NCI-H2196 (cell line): ENCODE measurements around the gene CPLANE2.
"Not testable (repeated sequence)": the region's sequence is repeated elsewhere in the genome, so short reads cannot be mapped to it uniquely, and the experiment has no call there.

Experiments
- DNase-seq: peaks from one replicate; lab custom pipeline; 2025; ENCODE audit not compliant: unreplicated experiment; lab: John Stamatoyannopoulos, UW

The CPLANE2 gene

GRCh38 chr1:16210581-16210980 lies 26.4 kb downstream of the CPLANE2 start:
- no peak for DNase-seq

- no peak for DNase-seq
Measured at GRCh38 chr1:16209847-16210407, 27.1 kb downstream of the CPLANE2 start.

GRCh38 chr1:16209132-16209846 lies 27.7 kb downstream of the CPLANE2 start:
- no peak for DNase-seq

GRCh38 chr1:16208270-16208987 lies 28.6 kb downstream of the CPLANE2 start:
- no peak for DNase-seq

- DNase-seq, result no peak
Measured at GRCh38 chr1:16207318-16208269, 29.4 kb downstream of the CPLANE2 start.

- peak; percentile 97 for DNase-seq
Measured at GRCh38 chr1:16206547-16207317, 30.3 kb downstream of the CPLANE2 start.

- no peak for DNase-seq
Measured at GRCh38 chr1:16205891-16206546, 31.0 kb downstream of the CPLANE2 start.

- DNase-seq, result no peak
Measured at GRCh38 chr1:16205334-16205671, 31.7 kb downstream of the CPLANE2 start.

- peak; percentile 55 for DNase-seq
Measured at GRCh38 chr1:16204634-16205333, 32.2 kb downstream of the CPLANE2 start.

GRCh38 chr1:16204216-16204615 lies 32.8 kb downstream of the CPLANE2 start:
- no peak for DNase-seq

GRCh38 chr1:16203550-16203949 lies 33.4 kb downstream of the CPLANE2 start:
- no peak for DNase-seq

- no peak for DNase-seq
Measured at GRCh38 chr1:16202281-16203210, 34.4 kb downstream of the CPLANE2 start.

GRCh38 chr1:16199700-16200099 lies 37.3 kb downstream of the CPLANE2 start:
- DNase-seq, result no peak

- no peak for DNase-seq
Measured at GRCh38 chr1:16199157-16199501, 37.9 kb downstream of the CPLANE2 start.

GRCh38 chr1:16198444-16199156 lies 38.4 kb downstream of the CPLANE2 start:
- no peak for DNase-seq

GRCh38 chr1:16196874-16197273 lies 40.1 kb downstream of the CPLANE2 start:
- DNase-seq, result no peak

- not testable (repeated sequence) for DNase-seq
Measured at GRCh38 chr1:16196139-16196538, 40.8 kb downstream of the CPLANE2 start.

GRCh38 chr1:16195518-16195905 lies 41.5 kb downstream of the CPLANE2 start:
- no peak for DNase-seq
